Adrenal gland (tissue), 12 donors: ENCODE measurements around the gene ZNF416. TPM values are rescaled to one million over a fixed set of nuclear protein-coding genes. Genes with fewer than 3 reads are reported as not detected.

ENCODE experiments used
- DNase-seq, 7 donors: peaks; one replicate each; pipeline ENCODE4 v3.0.0-alpha.2; 2019 to 2020
- H3K27ac ChIP-seq, 5 donors: fragments of 200-600 bp; sonication (generic) in 4 of 5; 1 replicate in 3 of 5; 2 replicates in 2 of 5; pipeline versions ENCODE4 v1.5.1 to v1.8.0; 2016 to 2020; ENCODE audit warnings: mild to moderate bottlenecking in 1 of 5
- H3K27me3 ChIP-seq: fragments of 200-600 bp; 2 replicates; pipeline ENCODE4 v1.8.0; 2021
- H3K36me3 ChIP-seq, 2 donors: fragments of 200-600 bp; replicated peaks in 1 of 2; 1 replicate in 1 of 2; 2 replicates in 1 of 2; pipeline versions ENCODE4 v1.5.1 to v1.8.0; 2018 to 2022
- H3K4me1 ChIP-seq, 2 donors: fragments of 200-600 bp; replicated peaks in 1 of 2; 1 replicate in 1 of 2; 2 replicates in 1 of 2; pipeline versions ENCODE4 v1.5.1 to v1.8.0; 2018 to 2021
- H3K4me3 ChIP-seq, 4 donors: fragments of 200-600 bp; sonication (generic) in 3 of 4; one replicate each; pipeline ENCODE4 v1.5.1; 2016 to 2018
- H3K9me3 ChIP-seq, 3 donors: fragments of 200-600 bp; sonication (generic) in 1 of 3; replicated peaks in 1 of 3; 1 replicate in 2 of 3; 2 replicates in 1 of 3; pipeline versions ENCODE4 v1.5.1 to v1.8.0; 2016 to 2021
- POLR2A ChIP-seq, 2 donors: fragments of 450-650 bp; IDR thresholded peaks; one replicate each; pipeline ENCODE4 v1.6.1; 2017; ENCODE audit warnings: antibody characterized with exemption in 2 of 2, mild to moderate bottlenecking in 2 of 2, moderate library complexity in 1 of 2
- WGBS, 4 donors: extraction: QIAGEN DNeasy Blood & Tissue Kit in 2 of 4; methylation state at CpG; one replicate each; pipeline versions ENCODE4 v1.1.5 to v1.1.7; 2013 to 2017; 5-methylcytosine and 5-hydroxymethylcytosine counted together
- intact Hi-C, 2 donors: fragments of 100-400 bp; cut with DNase I; formaldehyde crosslinking; loops; one replicate each; pipeline versions ENCODE4 v1.14.1 to v1.15.0; 2022 to 2023
- polyA plus RNA-seq, 3 donors: library from polyadenylated mRNA; stranded (reverse); fragments of 200-250 nt in 2 of 3; fragments of 350-450 nt in 1 of 3; fragmentation: Illumina TruSeq in 1 of 3; extraction: RNeasy Lipid Tissue Mini Kit (QIAGEN cat#74804) in 1 of 3; gene quantifications; one replicate each; pipeline ENCODE4 v1.2.3, GENCODE V29; 2013 to 2014
- total RNA-seq, 9 donors: library from RNA; depleted of rRNA in 4 of 9; stranded (reverse); fragments of >200 nt in 4 of 9; fragments of 120-200 nt in 1 of 9; fragmentation: NEBNext Ultra II Directional in 1 of 9; extraction: Animal tissue kit (Norgen Biotek cat#: 25700) in 1 of 9; gene quantifications; one replicate each; pipeline versions ENCODE4 v1.1.0 to v1.2.4, GENCODE V29; 2013 to 2023
- TF ChIP-seq, protein P1 (sequence below), 6 experiments: fragments of 450-650 bp in 4 of 6; fragments of 200-600 bp in 2 of 6; sonication (generic) in 1 of 6; IDR thresholded peaks; 1 replicate in 5 of 6; 2 replicates in 1 of 6; pipeline versions ENCODE4 v1.5.1 to v1.8.0; 2016 to 2021; ENCODE audit warnings: antibody characterized with exemption in 6 of 6, mild to moderate bottlenecking in 2 of 6, moderate library complexity in 1 of 6
- donor health status: healthy with polysubstance abuse.
- donor health status: Bipolar disorder and iron deficiency.
- donor health status: DM: yes; HTN: yes; CAD: no.
- donor health status: DM: no; HTN: no; CAD: no.
- donor health status: DM: no; HTN: no; CAD: no.
- donor health status: DM: yes; HTN: yes; CAD: no.

Gene ZNF416
- total and polyA plus RNA-seq, 12 donors: 1.9 to 7.9 (median 5.3) TPM

DNA sequence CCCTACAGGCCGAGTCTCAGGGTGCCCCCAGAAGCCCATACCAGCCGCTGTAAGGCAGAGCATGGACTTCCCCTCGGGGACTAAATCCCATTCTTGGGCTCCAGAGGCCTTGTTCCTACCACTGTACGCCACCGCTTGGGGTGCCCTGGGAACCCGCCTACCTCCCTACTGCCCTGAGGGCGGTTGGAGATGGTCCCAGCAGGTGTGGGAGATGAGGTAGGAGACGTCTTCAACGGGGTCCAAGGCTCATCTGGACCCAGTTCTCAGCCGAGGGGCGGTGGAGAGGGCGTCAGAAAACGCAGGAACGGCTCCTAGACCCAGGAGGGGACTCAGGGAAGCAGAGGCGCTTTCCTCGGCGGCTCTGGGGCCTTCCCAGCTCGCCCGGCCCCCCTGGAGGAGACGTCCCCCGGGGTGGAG is 4.4 kb upstream of the ZNF416 start:
- H3K4me3 ChIP-seq: peak overlapping the region in 2 of 4 donors; percentile 33 to 58

DNA sequence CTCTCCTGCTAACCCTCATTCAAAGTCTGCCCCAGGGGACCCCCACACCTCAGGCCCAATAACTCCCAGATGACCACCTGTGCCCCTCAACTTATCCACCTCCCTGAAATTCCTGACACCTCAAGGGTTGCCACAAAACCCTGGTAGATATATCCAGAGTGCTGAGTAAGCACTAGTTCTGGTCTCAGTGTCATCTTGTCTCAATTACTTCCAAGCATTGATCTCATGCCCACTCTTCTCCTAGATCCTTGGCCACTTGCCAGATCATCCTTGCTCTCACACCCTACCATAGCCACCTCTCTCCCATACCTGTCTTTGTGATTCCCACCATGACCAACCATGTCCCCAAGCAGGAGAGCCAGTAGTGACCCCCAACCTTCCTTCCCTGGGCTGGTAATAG is 2.0 kb downstream of the ZNF416 start:
- Histone ChIP-seq H3K36me3 (peaks cover 0 to 18% of the 10 kb centered on the region in 2 donors), H3K4me1 (peaks cover 5 to 14% of the 10 kb centered on the region in 2 donors), H3K9me3 (peaks cover 0 to 59% (median 0%) of the 10 kb centered on the region in 3 donors), H3K4me3 (no peak overlapping the region), H3K27me3 (no peaks in the 10 kb centered on the region), H3K27ac (no peak overlapping the region)
- intact Hi-C loops: no loop called here
- TF ChIP-seq, protein P1, sequence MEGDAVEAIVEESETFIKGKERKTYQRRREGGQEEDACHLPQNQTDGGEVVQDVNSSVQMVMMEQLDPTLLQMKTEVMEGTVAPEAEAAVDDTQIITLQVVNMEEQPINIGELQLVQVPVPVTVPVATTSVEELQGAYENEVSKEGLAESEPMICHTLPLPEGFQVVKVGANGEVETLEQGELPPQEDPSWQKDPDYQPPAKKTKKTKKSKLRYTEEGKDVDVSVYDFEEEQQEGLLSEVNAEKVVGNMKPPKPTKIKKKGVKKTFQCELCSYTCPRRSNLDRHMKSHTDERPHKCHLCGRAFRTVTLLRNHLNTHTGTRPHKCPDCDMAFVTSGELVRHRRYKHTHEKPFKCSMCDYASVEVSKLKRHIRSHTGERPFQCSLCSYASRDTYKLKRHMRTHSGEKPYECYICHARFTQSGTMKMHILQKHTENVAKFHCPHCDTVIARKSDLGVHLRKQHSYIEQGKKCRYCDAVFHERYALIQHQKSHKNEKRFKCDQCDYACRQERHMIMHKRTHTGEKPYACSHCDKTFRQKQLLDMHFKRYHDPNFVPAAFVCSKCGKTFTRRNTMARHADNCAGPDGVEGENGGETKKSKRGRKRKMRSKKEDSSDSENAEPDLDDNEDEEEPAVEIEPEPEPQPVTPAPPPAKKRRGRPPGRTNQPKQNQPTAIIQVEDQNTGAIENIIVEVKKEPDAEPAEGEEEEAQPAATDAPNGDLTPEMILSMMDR (IDR thresholded peaks at IDR 0.05): no peak
- TF ChIP-seq POLR2A (IDR thresholded peaks at IDR 0.05): no peak
- no peak for DNase-seq

More for the DNA sequence above, 4.4 kb upstream of the ZNF416 start:
- TF ChIP-seq, protein P1 (IDR thresholded peaks at IDR 0.05): no peak
- TF ChIP-seq POLR2A (IDR thresholded peaks at IDR 0.05): no peak
- DNase-seq: no peak
- peaks cover 0 to 14% (median 0%) of the 10 kb centered on the region in 3 donors for H3K9me3 ChIP-seq
- H3K27ac ChIP-seq: no peak overlapping the region
- intact Hi-C loops: no loop called here
- no peaks in the 10 kb centered on the region for H3K27me3 ChIP-seq
- WGBS, 4 donors: 35 to 77% (median 45%) methylated on average over 8 to 21 of the region's 21 CpGs
- no peaks in the 10 kb centered on the region for H3K36me3 ChIP-seq
- H3K4me1 ChIP-seq: peaks cover 5 to 20% of the 10 kb centered on the region in 2 donors

DNA sequence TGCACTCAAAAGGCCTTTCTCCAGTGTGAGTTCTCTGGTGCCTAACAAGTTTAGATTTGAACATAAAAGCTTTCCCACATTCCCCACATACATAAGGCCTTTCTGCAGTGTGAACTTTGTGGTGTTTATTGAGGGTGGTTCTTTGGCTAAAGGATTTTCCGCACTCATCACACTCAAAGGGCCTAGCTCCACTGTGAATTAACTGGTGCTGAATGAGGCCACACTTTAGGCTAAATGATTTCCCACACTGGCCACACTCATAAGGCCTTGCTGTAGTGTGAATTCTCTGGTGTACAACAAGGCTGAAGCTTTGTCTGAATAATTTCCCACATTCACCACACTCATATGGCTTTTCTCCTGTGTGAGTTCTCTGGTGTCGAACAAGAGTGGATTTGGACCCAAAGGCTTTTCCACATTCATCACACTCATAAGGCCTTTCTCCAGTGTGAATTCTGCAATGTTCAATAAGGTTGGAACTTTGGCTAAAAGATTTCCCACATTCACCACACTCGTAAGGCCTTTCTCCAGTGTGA is 6.2 kb downstream of the ZNF416 start:
- no peak overlapping the region for H3K4me3 ChIP-seq
- H3K4me1 ChIP-seq: peaks cover 0 to 2% of the 10 kb centered on the region in 2 donors
- peaks cover 0 to 89% (median 0%) of the 10 kb centered on the region in 3 donors for H3K9me3 ChIP-seq
- H3K27me3 ChIP-seq: no peaks in the 10 kb centered on the region
- no peak overlapping the region for H3K27ac ChIP-seq
- intact Hi-C loops: no loop called here
- TF ChIP-seq, protein P1 (IDR thresholded peaks at IDR 0.05): no peak
- TF ChIP-seq POLR2A (IDR thresholded peaks at IDR 0.05): no peak
- H3K36me3 ChIP-seq: peaks cover 0 to 18% of the 10 kb centered on the region in 2 donors
- 96 to 100% (median 98%) methylated on average over 3 of the region's 3 CpGs for WGBS, 4 donors
- DNase-seq: no peak

DNA sequence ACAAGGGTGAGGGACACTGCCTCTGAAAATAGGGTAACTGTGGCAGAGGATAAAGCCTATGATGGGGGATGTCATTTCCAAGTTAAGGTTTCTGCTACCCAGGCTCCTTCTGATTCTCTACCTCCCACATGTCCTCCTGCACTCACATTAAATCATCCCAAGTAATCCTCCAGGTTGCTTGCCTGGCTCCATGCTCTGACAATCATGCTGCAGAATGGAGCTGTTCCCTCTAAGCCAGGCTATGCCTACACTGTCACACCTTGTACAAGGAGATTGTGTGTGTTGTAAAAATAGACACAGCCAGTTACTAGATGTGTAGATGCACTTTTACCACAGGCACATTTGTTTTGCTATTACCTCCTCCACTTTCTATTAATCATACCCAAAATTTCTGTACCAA is 8.0 kb downstream of the ZNF416 start:
- H3K4me3 ChIP-seq: no peak overlapping the region
- H3K36me3 ChIP-seq: peaks cover 0 to 13% of the 10 kb centered on the region in 2 donors
- H3K27me3 ChIP-seq: no peaks in the 10 kb centered on the region
- no peaks in the 10 kb centered on the region for H3K4me1 ChIP-seq
- H3K27ac ChIP-seq: no peak overlapping the region
- TF ChIP-seq, protein P1 (IDR thresholded peaks at IDR 0.05): no peak
- TF ChIP-seq POLR2A (IDR thresholded peaks at IDR 0.05): no peak
- peaks cover 0 to 92% (median 7%) of the 10 kb centered on the region in 3 donors for H3K9me3 ChIP-seq
- DNase-seq: no peak
- intact Hi-C loops: no loop called here
